ENCODE data around the gene PRPSAP1. TPM values are rescaled to one million over a fixed set of nuclear protein-coding genes. Genes with fewer than 3 reads are reported as not detected.

PRPSAP1 gene
- total RNA-seq, 1 donor: 48.1 TPM

GRCh38 chr17:76326306-76326705, 27.4 kb downstream of the PRPSAP1 start:
- TF ChIP-seq, protein P1, sequence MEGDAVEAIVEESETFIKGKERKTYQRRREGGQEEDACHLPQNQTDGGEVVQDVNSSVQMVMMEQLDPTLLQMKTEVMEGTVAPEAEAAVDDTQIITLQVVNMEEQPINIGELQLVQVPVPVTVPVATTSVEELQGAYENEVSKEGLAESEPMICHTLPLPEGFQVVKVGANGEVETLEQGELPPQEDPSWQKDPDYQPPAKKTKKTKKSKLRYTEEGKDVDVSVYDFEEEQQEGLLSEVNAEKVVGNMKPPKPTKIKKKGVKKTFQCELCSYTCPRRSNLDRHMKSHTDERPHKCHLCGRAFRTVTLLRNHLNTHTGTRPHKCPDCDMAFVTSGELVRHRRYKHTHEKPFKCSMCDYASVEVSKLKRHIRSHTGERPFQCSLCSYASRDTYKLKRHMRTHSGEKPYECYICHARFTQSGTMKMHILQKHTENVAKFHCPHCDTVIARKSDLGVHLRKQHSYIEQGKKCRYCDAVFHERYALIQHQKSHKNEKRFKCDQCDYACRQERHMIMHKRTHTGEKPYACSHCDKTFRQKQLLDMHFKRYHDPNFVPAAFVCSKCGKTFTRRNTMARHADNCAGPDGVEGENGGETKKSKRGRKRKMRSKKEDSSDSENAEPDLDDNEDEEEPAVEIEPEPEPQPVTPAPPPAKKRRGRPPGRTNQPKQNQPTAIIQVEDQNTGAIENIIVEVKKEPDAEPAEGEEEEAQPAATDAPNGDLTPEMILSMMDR (IDR thresholded peaks at IDR 0.05; ENCODE audit: insufficient read depth, low read length): no peak
- DNase-seq (ENCODE audit: low read depth): no peak
- H3K4me3 ChIP-seq (ENCODE audit: low read depth, low read length): no peak overlapping the region

DNA sequence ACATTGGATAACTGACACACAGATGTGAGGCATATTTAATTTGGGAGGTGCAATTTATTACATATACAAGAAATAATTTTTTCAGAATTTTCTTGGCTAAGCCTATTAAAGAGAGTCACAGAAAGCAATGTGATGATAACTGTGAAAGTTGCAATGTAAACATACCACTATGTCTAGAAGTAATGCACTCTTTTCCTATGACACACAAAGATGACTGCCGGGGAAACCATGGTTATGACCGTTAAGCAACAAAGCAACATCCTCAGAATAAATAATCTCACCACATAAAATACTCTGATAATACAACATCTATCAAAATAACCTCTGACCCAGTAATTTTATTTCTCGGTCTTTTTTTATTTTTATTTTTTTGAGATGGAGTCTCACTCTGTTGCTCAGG, 35.1 kb downstream of the PRPSAP1 start:
- no peak for DNase-seq (ENCODE audit: low read depth)
- H3K4me3 ChIP-seq (ENCODE audit: low read depth, low read length): no peak overlapping the region
- TF ChIP-seq, protein P1 (IDR thresholded peaks at IDR 0.05; ENCODE audit: insufficient read depth, low read length): no peak

DNA sequence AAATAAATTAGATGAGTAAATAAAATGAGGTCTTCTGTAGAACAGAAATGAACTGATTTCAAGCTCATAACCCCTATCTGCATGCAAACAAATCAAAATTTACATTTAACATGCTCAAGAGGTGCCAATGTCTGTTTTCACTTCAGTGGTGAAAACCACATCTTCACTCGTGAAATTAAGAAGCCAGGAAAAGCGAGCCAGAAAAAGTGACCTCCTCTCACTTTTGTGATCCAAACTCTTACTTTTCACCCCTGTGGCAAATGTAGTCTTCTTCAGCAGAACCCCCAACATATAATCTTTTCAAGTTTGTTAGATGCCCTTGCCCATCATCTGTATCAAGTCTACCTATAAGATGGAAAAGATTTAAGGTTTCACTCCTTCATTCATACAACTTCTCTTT, 36.2 kb downstream of the PRPSAP1 start:
- H3K4me3 ChIP-seq (ENCODE audit: low read depth, low read length): no peak overlapping the region
- DNase-seq (ENCODE audit: low read depth): no peak
- TF ChIP-seq, protein P1 (IDR thresholded peaks at IDR 0.05; ENCODE audit: insufficient read depth, low read length): no peak

DNA sequence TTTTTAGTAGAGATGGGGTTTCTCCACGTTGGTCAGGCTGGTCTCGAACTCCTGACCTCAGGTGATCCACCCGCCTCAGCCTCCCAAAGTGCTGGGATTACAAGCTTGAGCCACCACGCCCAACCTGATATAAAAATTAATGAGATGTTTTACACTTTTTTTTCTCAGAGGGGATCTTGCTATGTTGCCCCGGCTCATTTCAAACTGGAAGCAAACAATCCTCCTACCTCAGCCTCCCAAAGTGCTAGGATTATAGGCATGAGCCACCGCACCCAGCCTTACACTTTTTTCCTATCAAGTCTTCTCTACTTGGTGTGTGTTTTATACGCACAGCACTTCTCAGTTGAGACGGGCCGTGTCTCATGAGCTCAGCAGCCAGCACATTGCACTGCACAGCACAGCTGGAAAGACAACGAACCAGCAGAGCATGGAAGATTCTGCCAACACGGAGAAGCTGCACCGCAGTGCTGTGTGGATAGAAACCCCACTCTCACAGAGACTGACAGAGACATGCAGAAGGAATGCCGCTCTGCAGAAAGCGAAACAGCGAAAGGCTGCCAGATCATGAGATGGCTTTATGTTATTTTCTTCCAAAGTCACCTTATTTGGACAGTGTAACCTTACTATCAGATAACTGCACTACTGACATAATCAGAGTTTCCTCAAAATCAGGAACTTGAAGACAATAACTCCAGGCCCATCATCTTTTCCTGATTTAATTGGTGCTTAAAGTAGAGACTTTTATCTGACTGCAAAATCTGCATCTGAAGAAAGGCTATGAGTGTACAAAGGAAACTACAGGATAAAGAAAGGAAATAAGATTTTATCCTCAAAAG, 39.1 kb downstream of the PRPSAP1 start:
- H3K4me3 ChIP-seq (ENCODE audit: low read depth, low read length): no peak overlapping the region
- TF ChIP-seq, protein P1 (IDR thresholded peaks at IDR 0.05; ENCODE audit: insufficient read depth, low read length): no peak
- DNase-seq (ENCODE audit: low read depth): no peak

DNA sequence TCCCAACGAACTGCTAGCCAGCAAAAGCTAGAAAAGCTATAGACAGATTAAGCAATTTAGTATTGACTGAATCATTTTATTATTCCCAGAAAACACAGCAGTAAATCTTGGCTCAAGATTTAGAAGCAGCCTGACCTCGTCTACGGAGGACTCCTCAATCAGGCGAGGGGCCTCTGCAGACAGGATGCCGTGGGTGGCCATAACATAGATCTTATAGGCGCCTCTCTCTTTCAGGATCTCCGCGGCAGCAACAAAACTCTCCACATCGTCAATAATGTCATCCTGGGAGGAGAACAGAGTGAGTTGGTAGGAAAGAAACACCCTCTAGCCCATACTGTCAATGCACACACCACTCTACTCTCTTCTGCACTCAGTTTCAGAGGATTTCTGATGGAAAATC, 41.0 kb downstream of the PRPSAP1 start:
- no peak overlapping the region for H3K4me3 ChIP-seq (ENCODE audit: low read depth, low read length)
- DNase-seq (ENCODE audit: low read depth): no peak
- TF ChIP-seq, protein P1 (IDR thresholded peaks at IDR 0.05; ENCODE audit: insufficient read depth, low read length): no peak

- TF ChIP-seq, protein P1 (IDR thresholded peaks at IDR 0.05; ENCODE audit: insufficient read depth, low read length): no peak
- DNase-seq (ENCODE audit: low read depth): no peak
Observed at GRCh38 chr17:76309461-76309860, 44.3 kb downstream of the PRPSAP1 start.

GRCh38 chr17:76307966-76308338, 45.8 kb downstream of the PRPSAP1 start, which contains the start of gene QRICH2:
Gene QRICH2 (minus strand): TSS chr17:76308276. CDS start chr17:76307998, 278 bp downstream.
- DNase-seq (ENCODE audit: low read depth): no peak
- TF ChIP-seq, protein P1 (IDR thresholded peaks at IDR 0.05; ENCODE audit: insufficient read depth, low read length): no peak
- H3K4me3 ChIP-seq (ENCODE audit: low read depth, low read length): no peak within 1 kb of the TSS

More at GRCh38 chr17:76309461-76309860, 44.3 kb downstream of the PRPSAP1 start:
- no peak overlapping the region for H3K4me3 ChIP-seq (ENCODE audit: low read depth, low read length)

All from fibroblast of the aortic adventitia (primary cell).